GM23338 (cell line): ENCODE measurements around the gene ARHGDIA.

ENCODE experiments used
- CREB1 ChIP-seq: fragments of 250-450 bp; sonication (Bioruptor Pico); IDR thresholded peaks from 2 replicates; pipeline ENCODE4 v1.5.0; 2020; ENCODE audit warnings: low read depth, mild to moderate bottlenecking, moderate library complexity
- EZH2 ChIP-seq: fragments of 200-600 bp; sonication (generic); IDR thresholded peaks from one replicate; pipeline ENCODE4 v1.8.0; 2017; ENCODE audit warnings: antibody characterized with exemption, mild to moderate bottlenecking, low read depth; ENCODE audit not compliant: unreplicated experiment
- EZH2phosphoT487 ChIP-seq: fragments of 200-600 bp; sonication (generic); IDR thresholded peaks from one replicate; pipeline ENCODE4 v1.8.1; 2018; ENCODE audit warnings: antibody characterized with exemption; ENCODE audit not compliant: unreplicated experiment
- JUNB ChIP-seq: IDR thresholded peaks from one replicate; pipeline ENCODE4 v1.6.1; 2016; ENCODE audit warnings: antibody characterized with exemption; ENCODE audit not compliant: unreplicated experiment
- NANOG ChIP-seq: IDR thresholded peaks from 2 replicates; pipeline ENCODE4 v1.6.1; 2016; ENCODE audit warnings: antibody characterized with exemption, borderline replicate concordance
- POLR2AphosphoS5 ChIP-seq: IDR thresholded peaks from 2 replicates; pipeline ENCODE4 v1.6.1; 2016; ENCODE audit warnings: antibody characterized with exemption, low read depth
- TF ChIP-seq, protein P1 (sequence below), 2 experiments: fragments of 200-600 bp in 1 of 2; sonication (generic) in 1 of 2; conservative IDR thresholded peaks; 2 replicates each; pipeline versions ENCODE4 v1.5.1 to v1.6.1; 2016 to 2017; ENCODE audit warnings: antibody characterized with exemption in 2 of 2, low read depth in 2 of 2, mild to moderate bottlenecking in 2 of 2, moderate library complexity in 1 of 2
- TF ChIP-seq, protein P2 (sequence below): IDR thresholded peaks from one replicate; pipeline ENCODE4 v1.6.1; 2018; ENCODE audit warnings: antibody characterized with exemption; ENCODE audit not compliant: unreplicated experiment
- TF ChIP-seq, protein P3 (sequence below): IDR thresholded peaks from 2 replicates; pipeline ENCODE4 v1.6.1; 2016; ENCODE audit warnings: antibody characterized with exemption

DNA sequence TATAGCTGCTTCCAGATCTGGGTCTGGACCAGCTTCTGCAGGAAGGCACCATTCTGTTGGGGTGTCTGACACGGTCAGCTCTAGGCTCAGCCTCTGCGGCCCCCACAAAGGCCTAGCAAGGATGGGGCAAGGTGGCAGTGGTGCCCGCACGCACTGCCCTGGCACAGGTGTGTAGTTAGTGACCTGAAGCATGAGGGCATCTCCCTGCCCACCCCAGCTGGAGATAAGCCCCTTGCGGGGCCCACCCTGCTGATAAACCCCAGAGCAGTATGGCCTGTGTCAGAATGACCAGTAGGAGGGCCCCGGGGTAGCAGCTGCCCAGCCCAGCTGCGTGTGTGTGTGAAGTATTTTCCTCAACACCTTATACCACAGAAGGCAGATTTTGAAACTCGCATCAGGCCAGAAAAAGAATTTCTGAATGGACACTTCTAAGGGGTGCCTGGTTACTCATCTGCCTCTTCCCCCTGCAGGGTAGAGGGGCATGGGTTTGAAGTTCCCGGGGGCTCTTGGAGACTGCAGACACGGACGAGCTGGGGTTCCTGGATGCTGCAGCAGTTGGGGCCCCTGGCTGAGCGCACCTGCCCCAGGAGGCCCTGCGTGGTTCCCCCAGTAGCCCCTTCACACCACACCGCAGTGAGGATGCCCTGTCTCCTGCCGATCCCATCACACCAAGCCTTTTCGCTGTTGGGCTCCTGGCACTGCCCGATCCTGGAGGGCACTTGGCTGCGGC is 4.5 kb downstream of the ARHGDIA start:
- TF ChIP-seq, protein P1, sequence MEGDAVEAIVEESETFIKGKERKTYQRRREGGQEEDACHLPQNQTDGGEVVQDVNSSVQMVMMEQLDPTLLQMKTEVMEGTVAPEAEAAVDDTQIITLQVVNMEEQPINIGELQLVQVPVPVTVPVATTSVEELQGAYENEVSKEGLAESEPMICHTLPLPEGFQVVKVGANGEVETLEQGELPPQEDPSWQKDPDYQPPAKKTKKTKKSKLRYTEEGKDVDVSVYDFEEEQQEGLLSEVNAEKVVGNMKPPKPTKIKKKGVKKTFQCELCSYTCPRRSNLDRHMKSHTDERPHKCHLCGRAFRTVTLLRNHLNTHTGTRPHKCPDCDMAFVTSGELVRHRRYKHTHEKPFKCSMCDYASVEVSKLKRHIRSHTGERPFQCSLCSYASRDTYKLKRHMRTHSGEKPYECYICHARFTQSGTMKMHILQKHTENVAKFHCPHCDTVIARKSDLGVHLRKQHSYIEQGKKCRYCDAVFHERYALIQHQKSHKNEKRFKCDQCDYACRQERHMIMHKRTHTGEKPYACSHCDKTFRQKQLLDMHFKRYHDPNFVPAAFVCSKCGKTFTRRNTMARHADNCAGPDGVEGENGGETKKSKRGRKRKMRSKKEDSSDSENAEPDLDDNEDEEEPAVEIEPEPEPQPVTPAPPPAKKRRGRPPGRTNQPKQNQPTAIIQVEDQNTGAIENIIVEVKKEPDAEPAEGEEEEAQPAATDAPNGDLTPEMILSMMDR (conservative IDR thresholded peaks at IDR 0.05; ENCODE audit: low read depth in 2 of 2): no peak
- TF ChIP-seq, protein P2, sequence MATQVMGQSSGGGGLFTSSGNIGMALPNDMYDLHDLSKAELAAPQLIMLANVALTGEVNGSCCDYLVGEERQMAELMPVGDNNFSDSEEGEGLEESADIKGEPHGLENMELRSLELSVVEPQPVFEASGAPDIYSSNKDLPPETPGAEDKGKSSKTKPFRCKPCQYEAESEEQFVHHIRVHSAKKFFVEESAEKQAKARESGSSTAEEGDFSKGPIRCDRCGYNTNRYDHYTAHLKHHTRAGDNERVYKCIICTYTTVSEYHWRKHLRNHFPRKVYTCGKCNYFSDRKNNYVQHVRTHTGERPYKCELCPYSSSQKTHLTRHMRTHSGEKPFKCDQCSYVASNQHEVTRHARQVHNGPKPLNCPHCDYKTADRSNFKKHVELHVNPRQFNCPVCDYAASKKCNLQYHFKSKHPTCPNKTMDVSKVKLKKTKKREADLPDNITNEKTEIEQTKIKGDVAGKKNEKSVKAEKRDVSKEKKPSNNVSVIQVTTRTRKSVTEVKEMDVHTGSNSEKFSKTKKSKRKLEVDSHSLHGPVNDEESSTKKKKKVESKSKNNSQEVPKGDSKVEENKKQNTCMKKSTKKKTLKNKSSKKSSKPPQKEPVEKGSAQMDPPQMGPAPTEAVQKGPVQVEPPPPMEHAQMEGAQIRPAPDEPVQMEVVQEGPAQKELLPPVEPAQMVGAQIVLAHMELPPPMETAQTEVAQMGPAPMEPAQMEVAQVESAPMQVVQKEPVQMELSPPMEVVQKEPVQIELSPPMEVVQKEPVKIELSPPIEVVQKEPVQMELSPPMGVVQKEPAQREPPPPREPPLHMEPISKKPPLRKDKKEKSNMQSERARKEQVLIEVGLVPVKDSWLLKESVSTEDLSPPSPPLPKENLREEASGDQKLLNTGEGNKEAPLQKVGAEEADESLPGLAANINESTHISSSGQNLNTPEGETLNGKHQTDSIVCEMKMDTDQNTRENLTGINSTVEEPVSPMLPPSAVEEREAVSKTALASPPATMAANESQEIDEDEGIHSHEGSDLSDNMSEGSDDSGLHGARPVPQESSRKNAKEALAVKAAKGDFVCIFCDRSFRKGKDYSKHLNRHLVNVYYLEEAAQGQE: no peak
- no peak for TF ChIP-seq EZH2phosphoT487
- no peak for TF ChIP-seq EZH2
- TF ChIP-seq JUNB: no peak
- TF ChIP-seq POLR2AphosphoS5: no peak
- no peak for TF ChIP-seq NANOG
- TF ChIP-seq CREB1 (CRISPR knock-in tag): no peak
- TF ChIP-seq, protein P3, sequence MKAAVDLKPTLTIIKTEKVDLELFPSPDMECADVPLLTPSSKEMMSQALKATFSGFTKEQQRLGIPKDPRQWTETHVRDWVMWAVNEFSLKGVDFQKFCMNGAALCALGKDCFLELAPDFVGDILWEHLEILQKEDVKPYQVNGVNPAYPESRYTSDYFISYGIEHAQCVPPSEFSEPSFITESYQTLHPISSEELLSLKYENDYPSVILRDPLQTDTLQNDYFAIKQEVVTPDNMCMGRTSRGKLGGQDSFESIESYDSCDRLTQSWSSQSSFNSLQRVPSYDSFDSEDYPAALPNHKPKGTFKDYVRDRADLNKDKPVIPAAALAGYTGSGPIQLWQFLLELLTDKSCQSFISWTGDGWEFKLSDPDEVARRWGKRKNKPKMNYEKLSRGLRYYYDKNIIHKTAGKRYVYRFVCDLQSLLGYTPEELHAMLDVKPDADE: no peak
